ENCODE results near the gene LAMA4.

DNA sequence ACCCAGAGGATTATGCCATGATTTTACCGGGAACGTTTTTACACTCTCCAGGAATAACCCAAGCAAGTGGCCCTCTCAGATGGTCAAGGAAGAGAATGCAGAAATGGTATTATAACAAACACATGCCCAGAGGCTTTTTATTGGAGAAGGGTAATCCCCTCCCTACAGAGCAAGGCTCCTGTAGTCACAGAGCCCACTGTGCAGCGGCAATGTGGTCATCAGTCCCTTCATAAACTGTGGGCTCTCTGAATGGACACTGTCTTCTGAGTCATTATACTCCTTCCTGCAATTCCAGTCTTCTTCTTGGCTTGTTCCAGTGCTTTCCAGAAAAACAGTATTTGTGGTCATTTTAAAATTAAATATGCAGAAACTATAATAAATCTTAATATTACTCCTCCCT is 74.7 kb downstream of the LAMA4 start:
- no peak for TF ChIP-seq GATA2 (IDR thresholded peaks at IDR 0.05; ENCODE audit: low read depth, low read length)
- no peak for TF ChIP-seq GATA3 (IDR thresholded peaks at IDR 0.05; ENCODE audit: low read depth, low read length)
